SK-N-MC (cell line): ENCODE data around the gene SLC24A2.

Source experiments
- FOXP2 ChIP-seq: optimal IDR thresholded peaks from 2 replicates; pipeline ENCODE3; 2011; ENCODE audit warnings: mild to moderate bottlenecking, moderate library complexity; ENCODE audit not compliant: insufficient read depth; ENCODE audit errors: extremely low read length, control extremely low read depth
- POLR2AphosphoS5 ChIP-seq: IDR thresholded peaks from 2 replicates; pipeline ENCODE4 v1.6.1; 2012; ENCODE audit warnings: mild to moderate bottlenecking, low read depth, low read length, borderline replicate concordance

DNA sequence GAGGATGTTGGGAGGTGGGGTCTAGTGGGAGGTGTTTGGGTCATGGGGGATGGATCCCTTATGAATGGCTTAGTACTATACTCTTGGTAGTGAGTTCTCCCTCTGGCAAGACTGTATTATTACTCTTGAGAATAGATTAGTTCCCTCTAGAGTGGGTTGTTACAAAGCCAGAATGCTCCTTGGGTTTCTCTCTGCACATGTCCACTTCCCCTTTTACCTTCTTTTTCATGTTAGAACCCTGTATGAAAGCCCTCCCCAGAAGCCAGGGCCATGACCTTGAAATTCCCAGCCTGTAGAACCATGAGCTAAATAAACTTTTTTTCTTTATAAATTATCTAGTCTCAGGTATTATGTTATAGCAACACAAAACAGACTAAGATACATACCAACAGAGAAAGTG is 31.1 kb downstream of the SLC24A2 start:
- TF ChIP-seq POLR2AphosphoS5 (no peak), FOXP2 (no peak)
